GM12878 (cell line): ENCODE results near the gene S100B.

Experiments
- FOXM1 ChIP-seq: IDR thresholded peaks from 2 replicates; pipeline ENCODE4 v1.6.1; 2012; ENCODE audit warnings: low read depth, mild to moderate bottlenecking, inconsistent platforms, low read length, moderate library complexity
- NBN ChIP-seq: fragments of 450-650 bp; IDR thresholded peaks from 2 replicates; pipeline ENCODE4 v1.6.1; 2016
- POLR2AphosphoS5 ChIP-seq: IDR thresholded peaks from 2 replicates; pipeline ENCODE4 v1.6.1; 2011; ENCODE audit warnings: mild to moderate bottlenecking, low read length, inconsistent platforms
- TF ChIP-seq, protein P1 (sequence below), 3 experiments: IDR thresholded peaks in 2 of 3; conservative IDR thresholded peaks in 1 of 3; 2 replicates each; pipeline ENCODE4 v1.5.1; 2011; ENCODE audit warnings: low read depth in 3 of 3, low read length in 3 of 3, mild to moderate bottlenecking in 3 of 3, control low read depth in 2 of 3, moderate library complexity in 2 of 3, inconsistent platforms in 1 of 3, mixed read lengths in 1 of 3; ENCODE audit not compliant: control insufficient read depth in 2 of 3, insufficient read depth in 1 of 3; ENCODE audit errors: extremely low read depth in 1 of 3
- TF ChIP-seq, protein P2 (sequence below): fragments of 450-650 bp; IDR thresholded peaks from 2 replicates; pipeline ENCODE4 v1.6.1; 2014; ENCODE audit warnings: mild to moderate bottlenecking

DNA sequence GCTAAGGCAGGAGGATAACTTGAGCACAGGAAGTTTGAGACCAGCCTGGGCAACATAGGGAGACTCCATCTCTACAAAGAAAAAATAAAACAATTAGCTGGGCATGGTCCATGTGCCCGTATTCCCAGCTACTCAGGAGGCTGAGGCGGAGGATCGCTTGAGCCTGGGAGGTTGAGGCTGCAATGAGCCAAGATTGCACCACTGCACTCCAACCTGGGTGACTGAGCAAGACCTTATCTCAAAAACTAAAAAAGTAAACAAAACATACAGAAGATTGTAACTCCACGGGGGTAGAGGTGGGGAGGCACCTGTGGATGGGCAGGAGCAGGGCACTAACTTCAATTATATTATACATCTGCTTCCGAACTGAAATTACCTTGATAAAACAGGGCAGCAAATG lies 4.6 kb downstream of the S100B start:
- TF ChIP-seq, protein P1, sequence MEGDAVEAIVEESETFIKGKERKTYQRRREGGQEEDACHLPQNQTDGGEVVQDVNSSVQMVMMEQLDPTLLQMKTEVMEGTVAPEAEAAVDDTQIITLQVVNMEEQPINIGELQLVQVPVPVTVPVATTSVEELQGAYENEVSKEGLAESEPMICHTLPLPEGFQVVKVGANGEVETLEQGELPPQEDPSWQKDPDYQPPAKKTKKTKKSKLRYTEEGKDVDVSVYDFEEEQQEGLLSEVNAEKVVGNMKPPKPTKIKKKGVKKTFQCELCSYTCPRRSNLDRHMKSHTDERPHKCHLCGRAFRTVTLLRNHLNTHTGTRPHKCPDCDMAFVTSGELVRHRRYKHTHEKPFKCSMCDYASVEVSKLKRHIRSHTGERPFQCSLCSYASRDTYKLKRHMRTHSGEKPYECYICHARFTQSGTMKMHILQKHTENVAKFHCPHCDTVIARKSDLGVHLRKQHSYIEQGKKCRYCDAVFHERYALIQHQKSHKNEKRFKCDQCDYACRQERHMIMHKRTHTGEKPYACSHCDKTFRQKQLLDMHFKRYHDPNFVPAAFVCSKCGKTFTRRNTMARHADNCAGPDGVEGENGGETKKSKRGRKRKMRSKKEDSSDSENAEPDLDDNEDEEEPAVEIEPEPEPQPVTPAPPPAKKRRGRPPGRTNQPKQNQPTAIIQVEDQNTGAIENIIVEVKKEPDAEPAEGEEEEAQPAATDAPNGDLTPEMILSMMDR (IDR thresholded peaks at IDR 0.05 in 2 of 3, conservative IDR thresholded peaks at IDR 0.05 in 1 of 3; ENCODE audit: control insufficient read depth in 2 of 3, extremely low read depth in 1 of 3, insufficient read depth in 1 of 3, low read depth in 3 of 3, low read length in 3 of 3): no peak
- TF ChIP-seq NBN (no peak), POLR2AphosphoS5 (no peak), FOXM1 (no peak)
- TF ChIP-seq, protein P2, sequence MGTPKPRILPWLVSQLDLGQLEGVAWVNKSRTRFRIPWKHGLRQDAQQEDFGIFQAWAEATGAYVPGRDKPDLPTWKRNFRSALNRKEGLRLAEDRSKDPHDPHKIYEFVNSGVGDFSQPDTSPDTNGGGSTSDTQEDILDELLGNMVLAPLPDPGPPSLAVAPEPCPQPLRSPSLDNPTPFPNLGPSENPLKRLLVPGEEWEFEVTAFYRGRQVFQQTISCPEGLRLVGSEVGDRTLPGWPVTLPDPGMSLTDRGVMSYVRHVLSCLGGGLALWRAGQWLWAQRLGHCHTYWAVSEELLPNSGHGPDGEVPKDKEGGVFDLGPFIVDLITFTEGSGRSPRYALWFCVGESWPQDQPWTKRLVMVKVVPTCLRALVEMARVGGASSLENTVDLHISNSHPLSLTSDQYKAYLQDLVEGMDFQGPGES: no peak
